Fibroblast of skin of right quadriceps (primary cell): ENCODE measurements around the gene RTN4R.
"Not testable (repeated sequence)": the region's sequence is repeated elsewhere in the genome, so short reads cannot be mapped to it uniquely, and the experiment has no call there.

Experiments
- DNase-seq: peaks from one replicate; pipeline ENCODE4 v3.0.0-alpha.2; 2013

RTN4R gene

DNA sequence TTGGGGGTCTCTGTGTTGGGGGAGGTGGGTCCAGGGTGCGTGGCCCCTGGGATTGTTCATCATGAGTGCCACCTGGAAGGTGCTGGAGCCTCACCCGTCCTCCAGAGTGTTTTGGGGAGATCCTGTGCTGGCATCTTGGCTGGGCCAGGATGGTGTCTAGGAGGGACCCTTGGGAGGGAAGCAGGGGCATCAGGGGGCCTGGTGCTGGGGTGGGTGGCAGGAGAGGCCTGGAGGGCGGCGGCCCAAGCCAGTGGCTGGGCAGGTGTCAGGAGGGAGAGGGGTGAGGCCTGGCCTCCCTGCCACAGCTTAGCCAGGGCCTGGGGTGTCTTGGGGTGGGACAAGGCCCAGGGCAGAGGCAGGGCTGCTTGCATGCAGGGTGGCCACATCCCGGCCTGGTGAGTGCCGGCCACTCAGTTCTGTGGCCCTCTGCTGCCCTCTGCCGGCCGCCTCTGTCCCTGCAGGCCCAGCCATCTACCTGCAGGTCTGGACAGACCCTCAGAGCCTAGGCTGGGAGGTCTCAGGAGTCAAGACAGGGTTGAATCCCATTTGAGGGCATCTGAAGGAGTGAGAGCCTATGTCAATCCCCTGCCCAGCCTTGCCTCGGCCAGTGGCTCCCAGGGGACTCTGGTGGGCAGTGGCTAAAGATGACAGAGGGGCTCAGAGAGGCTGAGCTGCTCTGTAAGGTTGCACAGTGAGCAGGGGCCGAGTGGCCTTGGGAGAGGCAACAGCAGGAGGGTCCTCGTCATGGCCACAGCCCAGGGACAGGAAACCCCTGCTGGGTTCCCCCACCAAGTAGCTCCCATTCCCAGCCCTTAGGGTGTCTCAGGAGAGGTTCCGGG lies 17.6 kb upstream of the RTN4R start:
- DNase-seq, result peak; percentile 21

DNA sequence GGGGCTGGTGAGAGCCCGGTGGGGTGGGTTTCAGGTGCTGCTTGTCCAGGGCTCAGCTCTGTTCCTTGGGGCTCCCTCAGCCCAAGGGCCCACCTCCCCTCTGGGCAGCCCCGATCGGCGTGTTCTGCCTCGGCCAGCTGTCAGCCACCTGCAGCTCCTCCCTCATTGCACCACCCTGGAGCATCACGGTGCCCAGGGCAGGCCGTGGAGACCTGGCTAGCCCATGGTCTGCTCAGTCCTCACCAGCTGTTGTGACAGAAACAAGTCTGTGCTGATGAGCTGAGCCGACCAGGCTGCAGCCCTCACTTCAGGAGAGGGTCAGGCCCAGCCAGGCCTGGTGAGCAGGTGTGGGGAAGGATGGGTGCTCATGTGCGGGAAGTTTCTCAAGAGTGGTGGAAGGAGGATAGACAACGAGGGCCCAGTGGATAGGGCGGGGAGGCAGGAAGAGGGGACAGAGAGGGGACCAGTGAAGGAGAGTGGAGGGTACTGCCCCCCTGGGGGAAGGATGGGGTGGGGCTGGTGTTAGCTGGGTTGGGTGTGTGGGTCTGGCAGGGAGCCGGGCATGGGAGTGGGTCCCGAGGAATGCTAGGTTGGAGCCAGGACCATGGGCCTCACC lies 16.5 kb upstream of the RTN4R start:
- DNase-seq, result no peak

DNA sequence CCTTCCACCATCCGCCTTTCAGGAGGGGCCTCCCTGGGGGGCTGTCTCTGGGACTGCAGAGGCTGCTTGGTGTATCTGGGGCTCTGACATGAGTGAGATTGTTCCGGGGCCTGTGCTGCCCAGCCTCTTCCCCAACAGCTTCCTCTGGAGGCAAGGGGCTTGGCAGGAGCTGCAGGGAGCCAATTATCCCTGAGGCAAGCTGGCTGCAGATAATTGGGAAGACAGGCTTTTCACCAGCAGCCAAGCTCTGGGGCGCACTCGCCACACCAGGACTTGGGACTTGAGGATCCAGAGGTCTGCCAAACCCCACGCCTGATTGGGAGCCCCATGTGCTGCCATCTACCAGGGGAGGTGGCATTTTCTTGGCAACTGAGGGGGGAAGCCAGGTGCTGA lies 15.6 kb upstream of the RTN4R start:
- no peak for DNase-seq

DNA sequence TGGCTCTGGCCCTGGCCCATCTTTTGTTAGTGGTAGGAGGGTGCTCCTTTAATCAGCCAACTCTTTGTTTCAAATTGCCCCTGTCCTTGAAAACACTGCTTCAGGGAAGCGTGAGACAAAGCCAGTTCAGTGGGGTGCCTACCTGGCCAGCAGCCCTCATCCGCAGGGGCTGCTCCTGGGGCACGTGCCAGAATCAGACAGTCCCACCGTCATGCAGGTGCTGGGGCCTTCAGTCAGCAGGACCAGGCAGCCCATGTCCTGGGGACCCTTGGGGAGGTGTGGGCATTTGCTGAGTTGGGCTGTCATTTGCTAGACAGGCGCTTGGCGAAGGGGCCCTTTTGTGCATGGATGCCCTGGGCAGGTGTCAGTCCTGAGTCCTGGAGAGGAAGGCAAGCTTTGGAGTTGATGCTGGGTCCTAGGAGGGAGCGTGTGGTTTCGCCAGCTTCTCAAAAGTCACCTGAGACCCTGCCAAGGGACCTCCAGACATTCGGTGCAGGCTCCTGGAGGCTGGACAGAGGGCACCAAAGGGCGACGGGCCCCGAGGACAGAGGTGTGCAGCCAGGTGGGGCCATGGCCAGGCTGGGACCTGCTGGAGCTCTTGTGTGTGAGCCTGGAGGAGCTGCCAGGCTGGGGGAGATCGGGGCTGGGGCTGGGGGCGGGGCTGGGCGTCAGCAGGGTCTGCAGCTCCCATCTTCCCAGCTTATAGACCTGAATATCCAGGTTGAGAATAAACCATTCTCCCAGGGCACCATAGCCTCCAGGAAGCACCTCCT lies 15.0 kb upstream of the RTN4R start:
- no peak for DNase-seq

- DNase-seq, result no peak
These were observed 13.8 kb upstream of the RTN4R start for GRCh38 chr22:20281891-20282290.

GRCh38 chr22:20281473-20281872 lies 13.4 kb upstream of the RTN4R start:
- not testable (repeated sequence) for DNase-seq

GRCh38 chr22:20280866-20281265 lies 12.7 kb upstream of the RTN4R start:
- no peak for DNase-seq

- DNase-seq, result not testable (repeated sequence)
These were observed 12.0 kb upstream of the RTN4R start for GRCh38 chr22:20280163-20280562.

- DNase-seq, result peak; percentile 47
These were observed 11.6 kb upstream of the RTN4R start for GRCh38 chr22:20279662-20280134.

- DNase-seq, result not testable (repeated sequence)
These were observed 10.8 kb upstream of the RTN4R start for GRCh38 chr22:20278726-20279490.

GRCh38 chr22:20277936-20278635 lies 10.0 kb upstream of the RTN4R start:
- DNase-seq, result not testable (repeated sequence)

DNA sequence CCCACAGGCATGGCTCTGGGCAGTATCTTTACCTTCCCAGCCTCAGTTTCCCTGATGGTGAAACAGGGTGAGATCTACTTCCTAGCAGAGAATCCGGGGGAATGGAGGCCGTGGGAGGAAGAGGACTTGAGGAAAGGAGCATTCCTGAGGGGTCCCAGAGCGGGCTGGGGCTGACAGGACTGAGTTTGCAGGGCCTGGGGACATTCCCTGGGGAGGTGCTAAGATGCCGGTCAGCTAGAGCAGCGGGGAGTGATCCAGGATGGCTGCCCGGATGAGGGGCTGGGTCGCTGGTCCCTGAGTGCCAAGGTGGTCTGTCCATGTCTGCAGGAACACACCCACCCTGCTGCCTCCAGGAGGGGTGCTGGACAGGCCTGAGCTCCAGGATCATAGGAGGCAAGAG lies 8.3 kb upstream of the RTN4R start:
- no peak for DNase-seq

- DNase-seq, result no peak
These were observed 7.7 kb upstream of the RTN4R start for GRCh38 chr22:20275836-20276235.

DNA sequence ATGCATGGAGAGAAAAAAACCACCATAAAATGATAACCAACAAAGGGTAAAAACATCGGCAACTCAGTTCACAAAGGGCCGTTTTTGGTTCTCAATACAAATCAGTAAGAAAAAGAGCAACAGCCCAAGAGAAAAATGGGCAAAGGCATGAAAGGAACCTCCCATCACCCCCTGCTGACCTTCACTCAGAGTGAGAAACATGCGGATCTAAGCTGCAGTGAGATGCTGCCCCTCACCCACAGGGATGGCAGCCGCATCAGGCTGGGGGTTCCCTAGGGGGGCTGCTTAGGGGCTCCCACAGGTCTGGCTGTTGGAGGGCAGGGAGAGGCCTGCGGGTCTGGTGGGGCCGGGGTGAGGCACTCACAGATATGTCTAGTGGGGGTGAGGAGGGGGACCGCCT lies 7.2 kb upstream of the RTN4R start:
- DNase-seq, result not testable (repeated sequence)

- DNase-seq, result not testable (repeated sequence)
These were observed 6.3 kb upstream of the RTN4R start for GRCh38 chr22:20274374-20274773.

DNA sequence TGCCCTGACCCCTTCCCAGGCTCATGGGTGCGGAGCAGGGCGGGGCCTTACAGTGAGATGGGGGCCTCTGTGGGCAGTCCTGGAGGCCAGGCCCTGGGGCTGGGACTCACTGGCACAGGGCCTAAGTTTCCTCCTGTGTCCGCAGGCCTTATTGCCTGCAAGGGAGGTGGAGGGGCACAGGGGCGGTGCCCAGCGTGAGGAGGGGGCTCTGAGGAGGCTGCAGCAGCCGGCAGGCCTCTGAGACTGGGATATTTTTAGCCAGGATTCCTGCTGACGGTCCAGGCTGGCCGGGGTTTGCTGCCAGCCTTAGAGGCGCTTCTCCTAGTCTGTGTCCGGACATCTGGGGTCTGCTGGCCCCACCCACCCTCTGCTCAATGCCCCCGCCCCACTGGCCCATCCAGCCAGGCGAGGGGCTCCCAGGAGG lies 5.7 kb upstream of the RTN4R start:
- no peak for DNase-seq

GRCh38 chr22:20272700-20273099 lies 4.6 kb upstream of the RTN4R start:
- no peak for DNase-seq

DNA sequence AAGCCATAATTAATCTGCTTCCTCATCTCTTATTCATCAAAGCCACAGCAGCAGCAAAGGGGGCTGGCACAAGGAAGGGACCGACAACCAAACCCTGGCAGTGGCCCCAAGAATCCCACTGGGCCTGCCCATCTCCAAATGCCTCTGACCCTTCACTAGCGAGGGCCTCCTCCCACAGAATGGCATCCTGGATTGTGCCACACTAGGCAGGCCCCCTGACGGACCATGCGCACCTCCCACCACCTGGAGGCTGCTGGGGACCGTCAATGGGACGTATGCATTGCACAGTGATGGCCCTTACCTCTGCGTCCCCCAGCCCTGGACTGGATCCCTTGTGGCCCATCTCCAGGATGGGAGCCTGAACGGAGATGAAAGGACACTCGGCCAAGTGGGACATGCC lies 4.1 kb upstream of the RTN4R start:
- DNase-seq, result no peak

DNA sequence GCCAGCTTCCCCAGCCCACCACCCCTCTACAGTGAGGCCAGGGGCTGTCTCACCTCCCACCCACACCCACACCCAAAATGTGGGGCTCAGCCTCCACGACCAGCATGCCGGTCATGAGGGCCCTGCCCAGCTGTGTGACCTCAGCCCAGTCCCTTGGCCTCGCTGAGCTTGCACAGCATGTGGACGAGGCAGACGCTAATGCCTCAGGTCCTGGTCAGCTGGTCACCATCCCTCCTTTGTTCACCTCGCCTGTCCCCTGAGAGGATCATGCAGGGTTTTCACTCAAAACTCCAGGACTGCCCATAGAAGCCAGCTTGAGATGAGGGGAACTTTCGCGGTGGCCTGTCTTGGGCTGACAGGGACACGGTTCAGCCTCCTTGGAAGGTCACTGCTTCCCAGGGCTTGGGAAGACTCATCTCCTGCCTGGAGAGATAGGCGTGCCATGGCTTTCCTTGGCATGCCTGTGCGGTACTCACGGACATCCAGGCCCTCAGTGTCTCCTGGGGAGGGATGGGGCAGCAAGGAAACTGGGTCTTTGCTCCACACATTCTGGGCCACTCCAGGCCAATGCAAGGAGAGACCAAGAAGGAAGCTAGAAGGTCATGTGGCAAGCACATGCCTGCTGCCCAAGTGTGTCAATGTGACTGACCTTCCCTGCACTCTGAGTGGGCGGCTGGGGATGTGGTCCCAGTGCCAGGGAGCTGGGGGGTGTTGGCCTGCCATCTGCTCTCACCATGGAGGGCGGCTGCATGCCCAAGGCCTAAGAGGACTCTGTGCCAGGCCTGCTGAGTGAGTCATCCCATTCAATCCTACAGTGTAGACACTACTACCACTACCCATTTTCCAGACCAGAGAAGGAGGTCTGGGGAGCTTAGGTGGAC lies 3.2 kb upstream of the RTN4R start:
- no peak for DNase-seq

DNA sequence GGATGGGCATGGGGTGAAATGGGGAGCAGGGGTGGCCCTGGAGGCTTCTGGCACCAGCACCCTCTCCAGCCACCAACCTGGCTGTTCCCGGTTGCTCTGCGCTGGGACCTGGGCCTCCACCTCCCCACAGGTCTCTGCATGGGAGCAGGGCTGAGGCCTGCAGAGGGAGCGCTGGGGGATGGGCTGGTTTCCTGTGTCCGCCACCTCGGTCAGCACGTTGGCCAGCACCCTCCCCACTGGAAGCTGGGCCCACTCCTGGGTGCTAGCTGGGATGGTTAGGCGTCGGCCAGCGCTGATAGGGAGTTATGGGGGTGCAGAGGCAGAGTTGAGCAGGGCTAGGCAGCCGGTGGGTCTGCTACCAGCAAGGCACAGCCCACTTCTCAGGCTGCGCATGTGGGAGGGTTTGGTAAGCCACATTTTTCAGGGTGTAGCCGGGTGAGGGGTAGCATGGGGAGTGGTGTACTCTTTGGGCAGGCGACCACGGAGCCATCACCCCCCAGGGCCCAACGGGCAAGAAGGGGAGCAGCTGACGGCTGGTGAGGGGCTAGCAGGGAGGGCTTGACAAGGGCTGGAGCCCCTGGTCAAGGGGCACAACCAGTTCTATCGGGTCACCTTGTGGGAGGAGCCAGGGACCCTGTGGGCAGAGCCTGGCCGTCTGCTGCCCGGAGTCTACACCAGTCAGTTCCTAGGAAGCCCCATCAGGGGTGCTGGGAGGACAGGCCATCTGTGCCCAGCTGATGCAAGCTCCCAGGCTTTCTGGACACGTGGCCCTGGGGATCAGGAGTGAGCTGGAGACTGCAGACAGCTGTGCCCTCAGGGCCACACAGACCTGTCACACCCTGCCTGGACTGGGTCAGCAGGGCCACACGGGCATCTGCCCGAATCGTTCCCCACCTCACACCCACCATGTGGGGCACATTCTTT lies 2.3 kb upstream of the RTN4R start:
- not testable (repeated sequence) for DNase-seq
